ENCODE data around the gene PPP6R2. TPM values are rescaled to one million over a fixed set of nuclear protein-coding genes. Genes with fewer than 3 reads are reported as not detected.
"Not testable (repeated sequence)": the region's sequence is repeated elsewhere in the genome, so short reads cannot be mapped to it uniquely, and the experiment has no call there.

The PPP6R2 gene
- polyA plus RNA-seq, 1 donor, result 35.5 TPM

GRCh38 chr22:50425179-50425916 is 82.2 kb downstream of the PPP6R2 start:
- DNase-seq (ENCODE audit: low read depth), result no peak

- DNase-seq (ENCODE audit: low read depth), result no peak
Observed at GRCh38 chr22:50432131-50432876, 89.2 kb downstream of the PPP6R2 start.

GRCh38 chr22:50432877-50433510 is 89.9 kb downstream of the PPP6R2 start:
- DNase-seq (ENCODE audit: low read depth), result not testable (repeated sequence)

DNA sequence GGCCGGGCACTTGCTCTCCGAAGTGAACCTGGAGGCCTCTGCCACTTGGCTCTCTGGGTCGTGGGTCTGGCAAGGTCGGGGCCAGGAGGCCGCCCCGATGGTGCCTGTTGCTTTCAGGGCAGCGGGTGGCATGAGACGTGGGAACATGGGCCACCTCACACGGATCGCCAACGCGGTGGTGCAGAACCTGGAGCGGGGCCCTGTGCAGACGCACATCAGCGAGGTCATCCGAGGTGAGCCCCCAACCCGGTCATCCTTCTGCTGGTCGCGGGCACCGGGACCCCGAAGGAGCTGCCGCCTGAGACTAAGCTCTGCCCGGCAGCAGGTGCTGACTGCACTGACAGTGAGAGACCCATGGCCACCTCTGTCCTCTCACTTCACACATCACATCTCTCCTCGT is 91.7 kb downstream of the PPP6R2 start:
- DNase-seq (ENCODE audit: low read depth), result no peak

DNA sequence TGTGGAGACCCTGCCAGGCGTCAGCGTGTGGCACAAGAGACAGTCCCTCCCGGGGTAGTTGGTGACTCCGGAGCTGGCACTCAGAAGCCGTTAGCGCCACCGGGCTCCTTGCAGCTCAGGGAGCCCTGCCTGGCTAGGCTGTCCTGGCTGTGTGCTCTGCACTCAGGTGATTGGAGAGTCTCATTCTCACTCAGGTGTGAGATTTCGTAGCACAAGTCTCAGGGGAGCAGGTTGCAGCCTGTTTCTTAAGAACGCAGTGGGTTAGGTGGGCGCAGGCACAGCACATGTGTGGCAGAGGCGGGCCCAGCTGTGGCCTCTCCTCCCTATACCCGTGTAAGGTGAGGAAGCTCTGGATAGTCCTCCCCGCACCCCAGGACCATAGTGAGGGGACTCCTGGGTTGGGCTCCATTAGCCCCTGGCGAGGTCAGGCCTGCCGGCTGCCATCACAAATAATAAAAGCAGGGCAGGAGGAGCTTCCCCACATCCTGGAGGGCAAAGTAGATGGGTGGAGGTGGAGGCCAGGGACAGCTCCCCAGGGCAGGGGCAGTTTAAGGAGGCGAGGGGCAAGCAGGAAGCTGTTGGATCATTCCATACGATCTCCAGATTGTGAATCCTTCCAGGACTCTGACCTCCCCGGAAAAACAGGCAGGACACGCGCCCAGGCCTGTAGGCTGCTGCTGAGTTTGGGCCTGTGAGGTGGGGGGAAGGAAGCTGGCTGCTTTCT is 92.3 kb downstream of the PPP6R2 start:
- no peak for DNase-seq (ENCODE audit: low read depth)

GRCh38 chr22:50436015-50436830 is 93.1 kb downstream of the PPP6R2 start:
- no peak for DNase-seq (ENCODE audit: low read depth)

DNA sequence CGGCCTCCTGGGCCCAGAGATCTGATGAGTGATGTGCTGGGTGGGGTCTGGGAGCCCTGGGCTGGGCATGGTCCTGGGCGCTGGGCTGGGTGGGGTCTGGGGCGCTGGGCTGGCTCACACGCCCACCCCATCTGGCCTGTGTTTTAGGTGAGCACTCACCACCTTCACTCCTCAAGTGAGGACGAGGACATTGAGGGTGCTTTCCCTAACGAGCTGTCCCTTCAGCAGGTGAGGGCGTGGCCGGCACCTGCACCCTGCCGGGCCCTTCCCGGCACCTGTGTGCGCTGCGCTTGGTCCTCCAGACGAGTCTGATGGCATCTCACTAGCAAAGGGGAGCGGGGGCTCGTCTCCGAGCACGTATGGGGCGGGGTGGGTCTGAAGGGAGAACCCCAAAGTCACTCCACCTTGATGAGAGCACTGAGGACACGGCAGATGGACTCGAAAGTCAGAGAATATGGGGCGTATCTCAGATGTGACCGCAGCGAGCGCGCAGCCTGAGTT is 93.8 kb downstream of the PPP6R2 start:
- DNase-seq (ENCODE audit: low read depth), result no peak

GRCh38 chr22:50437511-50438304 is 94.6 kb downstream of the PPP6R2 start:
- no peak for DNase-seq (ENCODE audit: low read depth)

- no peak for DNase-seq (ENCODE audit: low read depth)
Observed at GRCh38 chr22:50438305-50439275, 95.5 kb downstream of the PPP6R2 start.

DNA sequence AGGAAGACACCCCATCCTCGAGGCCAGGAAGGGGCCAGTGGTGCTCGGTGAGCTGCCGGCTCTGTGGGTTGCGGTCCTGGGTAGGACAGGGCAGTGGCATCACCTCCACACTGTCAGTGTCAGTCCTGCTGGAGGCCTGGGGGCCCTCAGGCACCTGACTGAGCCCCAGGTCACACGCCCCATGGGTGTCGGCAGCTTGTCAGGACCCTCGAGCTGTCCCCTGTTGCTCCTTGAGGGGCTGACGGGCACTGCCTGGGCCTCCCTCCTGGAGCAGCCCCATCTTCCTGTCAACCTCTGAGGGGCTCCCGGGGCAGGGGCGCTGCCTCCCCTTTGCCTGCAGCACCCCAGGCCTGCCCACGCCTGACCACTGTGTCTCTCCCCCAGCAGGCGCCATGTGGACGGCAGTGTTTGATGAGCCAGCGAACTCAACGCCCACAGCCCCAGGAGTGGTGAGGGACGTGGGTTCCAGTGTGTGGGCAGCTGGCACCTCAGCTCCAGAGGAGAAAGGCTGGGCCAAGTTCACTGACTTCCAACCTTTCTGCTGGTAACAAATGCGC is 96.3 kb downstream of the PPP6R2 start:
- DNase-seq (ENCODE audit: low read depth), result no peak

- no peak for DNase-seq (ENCODE audit: low read depth)
Observed at GRCh38 chr22:50439871-50440331, 96.8 kb downstream of the PPP6R2 start.

- DNase-seq (ENCODE audit: low read depth), result no peak
Observed at GRCh38 chr22:50440544-50441249, 97.6 kb downstream of the PPP6R2 start.

DNA sequence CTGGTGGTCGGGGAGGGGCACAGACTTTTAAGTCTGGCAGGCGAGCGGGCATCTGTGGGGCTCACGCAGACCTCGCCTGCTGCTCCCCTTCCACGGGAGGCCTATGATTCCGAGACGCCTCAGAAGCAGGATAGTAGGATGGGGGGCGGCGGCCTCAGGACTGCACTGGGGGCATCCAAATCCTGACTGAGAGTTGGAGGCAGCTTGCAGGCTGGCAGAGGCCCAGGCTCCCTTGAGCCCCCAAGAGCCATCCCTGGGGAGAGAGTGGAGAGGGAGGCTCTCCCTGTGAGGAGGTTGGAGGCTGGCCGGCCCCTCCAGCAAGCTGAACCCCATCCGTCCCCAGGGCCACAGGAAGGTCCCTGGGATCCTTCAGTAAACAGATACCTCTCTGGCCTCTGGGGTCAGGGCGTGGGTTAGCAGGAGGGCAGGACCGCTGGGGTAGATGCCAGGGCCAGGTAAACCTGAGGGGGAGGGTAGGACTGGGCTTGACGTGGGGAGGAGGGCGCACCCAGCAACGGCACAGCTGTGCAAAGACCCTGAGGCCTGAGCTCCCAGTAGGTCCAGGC is 98.4 kb downstream of the PPP6R2 start:
- DNase-seq (ENCODE audit: low read depth), result no peak

DNA sequence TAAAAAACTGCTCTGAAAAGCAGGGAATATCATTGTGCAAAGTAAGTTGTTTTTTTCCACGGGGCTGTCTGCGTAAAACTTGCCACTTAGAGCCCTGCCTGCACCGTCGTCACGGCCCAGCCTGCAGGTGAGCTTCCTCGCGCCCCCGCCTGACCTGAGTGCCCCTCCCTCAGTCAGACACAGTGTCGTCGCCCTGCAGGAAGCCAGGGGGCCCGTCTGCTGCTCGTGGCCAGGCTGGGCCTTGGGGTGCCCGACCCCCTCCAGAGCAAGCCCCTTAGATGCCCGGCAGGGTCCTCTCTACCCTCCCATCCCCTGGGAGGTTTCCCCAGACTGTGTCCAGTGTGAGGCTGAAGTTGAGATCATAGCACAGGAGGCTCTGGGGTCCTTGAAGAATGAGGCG is 100.1 kb downstream of the PPP6R2 start:
- no peak for DNase-seq (ENCODE audit: low read depth)

GRCh38 chr22:50443801-50444625 is 100.9 kb downstream of the PPP6R2 start:
- no peak for DNase-seq (ENCODE audit: low read depth)

DNA sequence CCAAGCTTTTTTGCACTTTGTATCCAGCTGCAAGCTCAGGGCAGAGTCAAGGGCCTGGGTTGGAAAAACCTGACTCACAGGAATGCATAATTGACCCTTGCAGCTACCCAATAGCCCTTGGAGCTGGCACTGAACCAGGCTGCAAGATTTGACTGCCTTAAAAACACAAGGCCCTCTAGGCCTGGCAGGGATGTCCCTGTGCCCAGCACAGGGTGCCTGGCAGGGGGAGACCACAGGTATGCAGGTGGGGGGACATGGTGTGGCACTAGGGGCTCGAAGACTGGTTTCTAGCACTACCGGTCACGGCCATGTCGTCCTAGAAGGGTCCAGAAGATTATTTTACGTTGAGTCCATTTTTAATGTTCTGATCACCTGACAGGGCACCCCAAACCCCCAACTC is 101.5 kb downstream of the PPP6R2 start:
- no peak for DNase-seq (ENCODE audit: low read depth)

All from forelimb muscle (tissue), 1 donor.